ENCODE results near the gene GCLM. TPM values are rescaled to one million over a fixed set of nuclear protein-coding genes. Genes with fewer than 3 reads are reported as not detected.

GCLM gene
- total RNA-seq, 1 experiment from 2014 or later, result 28.9 TPM

GRCh38 chr1:93878889-93879586 is 30.2 kb downstream of the GCLM start, which contains the start of gene DNTTIP2 (continued):
- TF ChIP-seq, protein P1, sequence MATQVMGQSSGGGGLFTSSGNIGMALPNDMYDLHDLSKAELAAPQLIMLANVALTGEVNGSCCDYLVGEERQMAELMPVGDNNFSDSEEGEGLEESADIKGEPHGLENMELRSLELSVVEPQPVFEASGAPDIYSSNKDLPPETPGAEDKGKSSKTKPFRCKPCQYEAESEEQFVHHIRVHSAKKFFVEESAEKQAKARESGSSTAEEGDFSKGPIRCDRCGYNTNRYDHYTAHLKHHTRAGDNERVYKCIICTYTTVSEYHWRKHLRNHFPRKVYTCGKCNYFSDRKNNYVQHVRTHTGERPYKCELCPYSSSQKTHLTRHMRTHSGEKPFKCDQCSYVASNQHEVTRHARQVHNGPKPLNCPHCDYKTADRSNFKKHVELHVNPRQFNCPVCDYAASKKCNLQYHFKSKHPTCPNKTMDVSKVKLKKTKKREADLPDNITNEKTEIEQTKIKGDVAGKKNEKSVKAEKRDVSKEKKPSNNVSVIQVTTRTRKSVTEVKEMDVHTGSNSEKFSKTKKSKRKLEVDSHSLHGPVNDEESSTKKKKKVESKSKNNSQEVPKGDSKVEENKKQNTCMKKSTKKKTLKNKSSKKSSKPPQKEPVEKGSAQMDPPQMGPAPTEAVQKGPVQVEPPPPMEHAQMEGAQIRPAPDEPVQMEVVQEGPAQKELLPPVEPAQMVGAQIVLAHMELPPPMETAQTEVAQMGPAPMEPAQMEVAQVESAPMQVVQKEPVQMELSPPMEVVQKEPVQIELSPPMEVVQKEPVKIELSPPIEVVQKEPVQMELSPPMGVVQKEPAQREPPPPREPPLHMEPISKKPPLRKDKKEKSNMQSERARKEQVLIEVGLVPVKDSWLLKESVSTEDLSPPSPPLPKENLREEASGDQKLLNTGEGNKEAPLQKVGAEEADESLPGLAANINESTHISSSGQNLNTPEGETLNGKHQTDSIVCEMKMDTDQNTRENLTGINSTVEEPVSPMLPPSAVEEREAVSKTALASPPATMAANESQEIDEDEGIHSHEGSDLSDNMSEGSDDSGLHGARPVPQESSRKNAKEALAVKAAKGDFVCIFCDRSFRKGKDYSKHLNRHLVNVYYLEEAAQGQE (IDR thresholded peaks at IDR 0.05; ENCODE audit: low read depth), result no peak
- TF ChIP-seq EGR1 (IDR thresholded peaks at IDR 0.05; ENCODE audit: low read depth) (no peak), JUND (IDR thresholded peaks at IDR 0.05) (no peak), CEBPB (IDR thresholded peaks at IDR 0.05; ENCODE audit: low read depth) (no peak), RAD21 (IDR thresholded peaks at IDR 0.05; ENCODE audit: low read depth) (no peak)

- ChIA-PET RAD21 (ENCODE audit: low non-redundant PET in 1 of 2, low total read pairs in 2 of 2, uncharacterized antibody in 2 of 2, unreplicated experiment in 2 of 2) (no interaction called here), CTCF (no interaction called here), POLR2A (no interaction called here)
- TSS peak; percentile 68 for BruUV-seq (replicated peaks)
- Histone ChIP-seq H4K20me1 (ENCODE audit: insufficient read depth) (peaks cover 24% of the 10 kb centered on the region; the same call in 1 of the 2 replicates), H3K27me3 (ENCODE audit: insufficient read depth, low read length) (no peaks in the 10 kb centered on the region), H2AFZ (ENCODE audit: low read depth, low read length, poor library complexity, severe bottlenecking) (no peak overlapping the region), H3K27ac (ENCODE audit: low read depth, low read length) (peak overlapping the region; percentile 78), H3K79me2 (ENCODE audit: insufficient read depth, low read length) (peaks cover 55% of the 10 kb centered on the region), H3K4me2 (ENCODE audit: low read length) (peak overlapping the region; percentile 86), H3K9me3 (ENCODE audit: control insufficient read depth in 1 of 2, insufficient read depth in 1 of 2, low read depth in 1 of 2, low read length in 2 of 2) (no peaks in the 10 kb centered on the region), H3K9me2 (ENCODE audit: insufficient read depth) (no peaks in the 10 kb centered on the region), H3K4me1 (ENCODE audit: control insufficient read depth in 1 of 2, insufficient read depth in 2 of 2, low read length in 2 of 2) (peaks cover 12 to 17% of the 10 kb centered on the region in 2 experiments), H3K36me3 (ENCODE audit: control insufficient read depth in 1 of 2, insufficient read depth in 2 of 2, low read length in 2 of 2) (peaks cover 25 to 35% of the 10 kb centered on the region in 2 experiments), H3K9ac (ENCODE audit: low read length) (peak overlapping the region; percentile 94), H3K4me3 (replicated peaks in 1 of 2; ENCODE audit: low read depth in 1 of 2, low read length in 2 of 2) (peak overlapping the region; percentile 89 to 94)
- DNase-seq (ENCODE audit: low read depth, low spot score) (peak; percentile 35), ATAC-seq (peak; percentile 68)
- intact Hi-C loops (cut with micrococcal nuclease), result loop anchor here (10.0 kb wide), 1 partner anchor 794 kb away; no protein-coding TSS in a partner anchor
- TF ChIP-seq CEBPB (IDR thresholded peaks at IDR 0.05; ENCODE audit: low read depth), result no peak
- no peak for TF ChIP-seq ZBTB33 (IDR thresholded peaks at IDR 0.05; ENCODE audit: extremely low read depth, insufficient replicate concordance, low read length)
- 0 out of 2 replicates have a peak, but pooled peaks have one; percentile 21 for TF ChIP-seq EGR1 (IDR thresholded peaks at IDR 0.05; ENCODE audit: low read depth)
Measured at GRCh38 chr1:93878501-93878888, 30.7 kb downstream of the GCLM start.

Measured in HCT116 (cell line).